Measurements from ENCODE around the gene SPRYD4.
"Not testable (repeated sequence)": the region's sequence is repeated elsewhere in the genome, so short reads cannot be mapped to it uniquely, and the experiment has no call there.

SPRYD4 gene

DNA sequence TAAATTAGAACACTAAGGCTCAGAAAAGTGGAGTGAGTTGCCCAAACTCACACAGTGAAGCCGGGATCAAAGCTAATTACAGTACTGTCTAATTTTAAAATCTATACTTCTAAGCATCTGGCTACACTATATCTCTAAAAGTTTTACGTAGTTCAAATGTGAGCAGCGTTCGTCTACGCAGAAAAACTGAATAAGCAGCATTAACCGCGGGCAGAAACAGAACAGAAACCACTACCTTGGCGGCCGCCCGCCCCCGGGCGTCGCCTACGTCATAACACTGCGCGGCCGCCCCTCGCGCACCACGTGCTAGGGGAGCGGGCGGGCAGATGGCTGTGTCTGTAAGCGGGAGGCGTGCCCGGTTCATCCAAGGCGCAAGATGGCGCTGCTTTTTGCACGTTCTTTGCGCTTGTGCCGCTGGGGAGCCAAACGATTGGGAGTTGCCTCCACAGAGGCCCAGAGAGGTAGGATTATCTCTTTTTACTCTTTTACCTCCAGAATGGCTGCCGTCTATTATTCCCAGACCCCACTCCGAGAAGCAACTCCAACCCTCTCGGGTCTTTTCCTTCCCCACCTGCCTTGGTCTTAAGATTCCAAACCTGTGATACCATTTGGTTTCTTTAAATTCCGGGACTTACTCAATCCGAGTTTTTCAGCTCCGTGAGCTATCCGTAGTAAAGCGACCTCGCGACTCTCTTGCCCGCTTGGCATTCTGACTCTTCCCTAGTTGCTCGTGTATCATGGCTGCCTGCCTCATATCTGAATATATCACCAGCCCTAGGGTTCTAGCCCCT, at the start of gene SPRYD4:
TSS of gene SPRYD4 (plus strand) at position 363 of the 791 bp plus-strand sequence. CDS start at position 377, 14 bp downstream.
- in situ Hi-C loops (cut with MboI; ENCODE audit: low sequenced_read_pairs) = no loop called here

DNA sequence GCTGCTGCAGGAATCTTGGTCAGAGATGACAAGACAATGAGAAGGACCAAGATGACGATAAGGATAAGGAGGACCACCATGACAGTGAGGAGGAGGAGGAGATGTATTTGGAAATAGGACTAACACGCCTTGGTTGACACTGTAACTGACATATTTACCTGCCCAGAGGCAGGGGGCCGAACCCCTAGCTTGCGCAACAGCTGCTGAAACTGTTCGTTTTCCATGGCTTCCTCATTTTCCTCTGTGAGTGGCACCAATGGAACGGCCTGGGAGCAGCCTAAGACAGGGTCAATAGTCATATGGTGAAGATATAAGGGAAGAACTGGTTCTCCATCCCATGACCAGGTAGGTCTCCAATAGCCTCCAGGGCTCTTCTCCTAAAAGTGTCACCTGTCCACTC, 48.0 kb upstream of the SPRYD4 start:
- in situ Hi-C loops (cut with MboI; ENCODE audit: low sequenced_read_pairs) = no loop called here

DNA sequence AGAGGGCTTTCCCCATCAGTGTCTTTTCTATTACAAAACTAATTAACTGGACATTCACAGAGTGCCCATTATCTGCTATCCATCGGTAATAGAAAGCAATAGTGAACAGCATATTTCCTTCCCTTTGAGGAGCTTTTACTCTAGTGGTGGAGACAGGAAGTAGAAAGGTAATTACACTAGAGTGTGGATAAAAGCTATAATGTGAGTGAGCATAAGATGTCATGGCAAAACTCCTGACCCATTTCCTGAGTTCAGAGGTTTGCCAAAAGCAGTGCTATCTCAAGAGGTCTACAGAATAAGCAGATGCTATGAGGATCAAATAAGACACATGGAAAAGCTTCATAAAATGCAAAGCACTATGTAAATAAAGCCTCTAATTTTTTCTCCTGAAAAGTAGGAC, 43.2 kb upstream of the SPRYD4 start:
- in situ Hi-C loops (cut with MboI; ENCODE audit: low sequenced_read_pairs) = no loop called here

DNA sequence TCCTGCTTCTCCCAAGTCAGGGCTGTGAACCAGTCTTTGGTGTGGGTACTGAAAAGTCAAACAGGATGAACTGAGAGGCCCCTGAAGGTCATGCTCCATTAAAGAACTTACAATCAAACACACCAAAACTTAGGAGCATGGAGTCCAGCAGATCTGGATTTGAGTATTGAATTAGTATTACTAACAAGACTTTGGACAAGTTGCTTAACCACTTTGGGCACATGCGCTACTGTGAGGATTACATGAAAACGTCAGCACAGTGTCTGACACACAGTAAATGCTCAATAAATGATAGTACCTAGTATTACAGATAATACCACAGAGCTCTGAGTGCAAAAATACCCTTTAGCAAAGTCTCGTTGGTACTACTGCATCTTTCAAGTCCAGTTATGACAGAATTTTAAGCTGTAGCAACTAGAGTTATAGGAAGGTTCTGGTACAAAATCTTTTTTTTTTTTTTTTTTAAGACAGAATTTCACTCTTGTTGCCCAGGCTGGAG, 42.4 kb upstream of the SPRYD4 start:
- in situ Hi-C loops (cut with MboI; ENCODE audit: low sequenced_read_pairs) = no loop called here

DNA sequence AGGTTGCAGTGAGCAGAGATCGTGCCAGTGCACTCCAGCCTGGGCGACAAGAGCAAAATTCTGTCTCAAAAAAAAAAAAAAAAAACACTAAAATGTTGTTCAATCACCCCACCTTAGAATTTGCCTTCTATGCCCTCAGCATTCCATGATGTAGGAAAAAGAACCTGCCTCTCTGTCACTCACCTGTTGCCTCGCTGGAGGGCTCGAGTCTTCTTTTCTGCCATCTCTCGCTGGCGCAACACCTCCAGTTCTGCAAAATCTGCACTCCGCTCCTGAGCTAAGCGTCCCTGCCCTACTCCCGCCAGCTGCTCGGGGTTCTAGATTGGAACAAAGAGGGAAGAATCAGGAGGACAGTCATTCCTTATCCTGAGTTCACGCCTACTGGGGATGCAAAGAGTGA, 37.1 kb upstream of the SPRYD4 start:
- in situ Hi-C loops (cut with MboI; ENCODE audit: low sequenced_read_pairs) = no loop called here

DNA sequence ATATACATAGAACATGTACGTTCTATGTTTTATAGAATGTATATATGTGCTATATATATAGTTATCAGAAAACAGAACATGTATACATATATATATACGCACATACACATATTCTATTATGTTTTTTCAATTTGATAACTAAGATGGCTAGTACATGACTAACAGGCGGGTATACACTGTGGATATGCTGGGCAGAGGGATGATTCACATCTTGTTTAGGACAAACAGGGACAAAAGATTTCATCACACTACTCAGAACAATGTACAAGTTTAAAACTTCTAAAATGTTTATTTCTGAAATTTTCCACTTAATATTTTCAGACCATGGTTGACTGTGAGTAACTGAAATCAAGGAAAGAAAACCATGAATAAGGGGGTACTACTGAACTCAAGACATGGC, 36.5 kb upstream of the SPRYD4 start:
- in situ Hi-C loops (cut with MboI; ENCODE audit: low sequenced_read_pairs) = no loop called here

DNA sequence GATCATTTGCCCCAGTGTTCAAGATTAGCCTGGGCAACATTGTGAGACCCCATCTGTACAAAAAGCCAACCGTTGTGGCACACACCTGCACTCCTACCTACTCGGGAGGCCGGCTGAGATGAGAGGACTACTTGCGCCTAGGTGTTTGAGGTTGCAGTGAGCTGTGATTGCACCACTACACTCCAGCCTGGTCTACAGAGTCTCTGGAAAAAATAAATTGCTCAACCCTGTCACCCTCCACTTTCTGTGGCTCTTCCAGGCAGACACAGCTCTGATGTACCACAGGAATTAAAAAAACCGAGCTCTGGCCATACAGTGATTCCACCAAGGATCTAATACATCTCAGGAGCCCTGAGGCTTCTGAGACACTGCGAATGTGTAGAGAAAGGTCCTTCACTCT, 33.5 kb upstream of the SPRYD4 start:
- in situ Hi-C loops (cut with MboI; ENCODE audit: low sequenced_read_pairs) = no loop called here

DNA sequence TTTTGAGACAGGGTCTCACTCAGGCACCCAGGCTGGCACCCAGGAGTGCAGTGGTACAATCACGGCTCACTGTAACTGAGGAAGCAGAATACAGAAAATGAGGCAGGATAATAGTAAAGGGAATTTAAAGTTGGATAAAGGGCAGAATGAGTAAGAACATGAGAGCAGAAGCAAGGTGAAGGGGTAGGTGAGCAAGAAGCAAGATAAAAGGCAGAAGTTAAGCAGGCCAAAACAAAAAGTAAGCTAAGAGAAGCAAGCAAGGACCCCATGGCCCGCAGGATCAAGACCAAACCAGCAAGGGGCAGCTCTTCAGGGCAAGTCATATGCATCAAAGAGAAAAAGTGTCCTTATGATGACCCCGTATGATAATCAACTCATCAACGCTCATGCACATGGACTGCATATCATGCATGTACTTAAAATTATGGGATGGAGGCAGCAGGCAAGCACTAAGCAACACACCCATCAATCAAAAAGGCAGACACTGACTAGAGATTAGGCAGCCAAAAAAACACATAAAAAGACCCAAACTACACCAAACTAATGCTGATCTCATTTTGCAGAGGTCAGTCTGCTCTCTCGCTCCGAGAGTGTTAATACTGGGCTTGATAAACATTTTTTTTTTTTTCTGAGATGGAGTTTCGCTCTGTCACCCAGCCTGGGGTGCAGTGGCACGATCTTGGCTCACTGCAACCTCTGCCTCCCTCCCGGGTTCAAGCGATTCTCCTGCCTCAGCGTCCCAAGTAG, 30.8 kb upstream of the SPRYD4 start:
- in situ Hi-C loops (cut with MboI; ENCODE audit: low sequenced_read_pairs) = no loop called here

DNA sequence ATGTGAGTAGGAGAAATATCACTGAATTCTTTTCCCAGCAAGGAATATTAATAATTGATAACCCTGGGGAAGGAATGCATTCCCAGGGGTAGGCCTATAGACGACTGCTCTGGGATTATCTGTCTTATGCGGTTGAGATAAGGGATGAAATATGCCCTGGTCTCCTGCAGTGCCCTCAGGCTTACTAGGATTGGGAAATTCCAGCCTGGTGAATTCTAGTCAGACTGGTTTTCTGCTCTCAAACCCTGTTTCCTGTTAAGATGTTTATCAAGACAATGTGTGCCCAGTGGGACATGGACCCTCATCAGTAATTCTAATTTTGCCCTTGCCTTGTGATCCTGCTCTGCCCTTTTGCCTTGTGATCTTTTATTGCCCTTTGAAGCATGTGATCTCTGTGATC, 25.2 kb upstream of the SPRYD4 start:
- in situ Hi-C loops (cut with MboI; ENCODE audit: low sequenced_read_pairs) = not testable (repeated sequence)

DNA sequence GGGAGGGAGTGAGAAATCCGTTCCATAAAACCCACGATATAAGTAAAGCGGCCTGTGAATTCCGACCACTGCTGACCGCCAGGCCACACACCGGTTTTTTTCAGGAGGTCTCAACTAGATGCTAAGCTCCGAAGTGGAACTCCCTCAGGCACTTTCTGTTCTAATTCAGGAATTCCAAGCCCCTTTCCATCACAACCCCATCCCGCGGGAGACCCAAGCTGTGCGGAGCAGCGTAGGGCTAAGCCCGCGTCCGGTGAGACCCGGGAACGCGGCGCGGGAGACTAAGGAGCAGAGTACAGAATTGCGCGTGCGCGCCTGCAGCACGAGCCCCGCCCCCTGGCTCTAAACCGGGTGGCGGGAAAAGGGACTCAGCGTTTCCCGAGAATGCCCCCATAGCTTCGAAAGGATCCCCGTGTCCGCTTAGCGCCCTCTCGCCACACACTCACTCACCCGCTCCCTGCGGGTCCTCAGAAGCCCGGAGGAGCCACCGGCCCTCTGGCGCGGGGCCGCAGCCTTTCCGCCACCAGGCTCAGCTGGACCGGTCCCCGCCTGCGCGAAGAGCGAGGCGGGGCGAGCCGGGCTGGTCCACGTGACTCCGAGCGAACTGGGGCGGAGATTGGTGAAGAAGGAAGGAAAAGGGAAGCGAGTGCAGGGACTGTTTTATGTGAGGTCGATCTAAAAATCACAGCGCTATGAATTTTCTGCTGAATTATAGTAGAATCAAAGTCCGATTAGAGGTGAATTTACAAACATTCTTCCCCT, 19.3 kb upstream of the SPRYD4 start, which contains the start of gene TIMELESS:
TSS of gene TIMELESS (minus strand) at position 567 of the 762 bp plus-strand sequence. CDS start 15,256 bp downstream, outside the sequence.
- in situ Hi-C loops (cut with MboI; ENCODE audit: low sequenced_read_pairs) = no loop called here

DNA sequence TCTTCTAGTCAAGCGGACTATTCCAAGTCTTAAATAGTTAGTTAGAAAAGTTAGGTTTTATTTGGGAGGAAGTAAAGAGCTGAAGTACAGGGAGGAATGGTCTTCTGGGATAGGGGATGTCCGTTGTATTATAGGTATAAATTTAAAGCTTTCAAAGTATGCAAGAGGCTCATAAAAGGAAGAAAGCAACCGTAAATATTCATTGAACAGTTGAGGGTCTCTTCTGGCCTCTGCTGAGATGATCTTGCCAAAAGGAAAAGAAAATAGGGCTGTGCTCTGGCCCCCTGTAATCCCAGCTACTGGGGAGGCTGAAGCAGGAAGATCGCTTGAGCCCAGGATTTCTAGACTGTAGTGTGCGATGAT, 18.8 kb upstream of the SPRYD4 start:
- in situ Hi-C loops (cut with MboI; ENCODE audit: low sequenced_read_pairs) = no loop called here

DNA sequence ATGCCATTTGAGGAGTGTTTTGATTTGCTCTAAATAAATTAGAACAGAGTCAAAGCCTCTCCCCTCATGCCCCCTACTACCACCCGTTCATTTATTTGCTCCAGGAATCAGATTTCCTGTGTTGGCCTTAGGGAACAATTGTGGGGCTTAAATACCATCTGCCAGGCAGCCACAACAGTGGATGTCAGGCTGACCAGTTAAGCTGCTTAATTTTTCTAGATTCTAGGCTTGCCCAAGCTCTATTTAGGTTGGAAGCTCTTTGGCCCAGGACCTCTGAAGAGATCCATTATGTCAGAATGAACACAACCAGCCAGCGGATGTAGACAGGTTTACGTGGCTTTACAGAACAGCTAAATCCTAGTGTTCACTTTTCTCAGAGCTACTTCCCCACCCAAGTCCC, 18.1 kb upstream of the SPRYD4 start:
- in situ Hi-C loops (cut with MboI; ENCODE audit: low sequenced_read_pairs) = no loop called here

DNA sequence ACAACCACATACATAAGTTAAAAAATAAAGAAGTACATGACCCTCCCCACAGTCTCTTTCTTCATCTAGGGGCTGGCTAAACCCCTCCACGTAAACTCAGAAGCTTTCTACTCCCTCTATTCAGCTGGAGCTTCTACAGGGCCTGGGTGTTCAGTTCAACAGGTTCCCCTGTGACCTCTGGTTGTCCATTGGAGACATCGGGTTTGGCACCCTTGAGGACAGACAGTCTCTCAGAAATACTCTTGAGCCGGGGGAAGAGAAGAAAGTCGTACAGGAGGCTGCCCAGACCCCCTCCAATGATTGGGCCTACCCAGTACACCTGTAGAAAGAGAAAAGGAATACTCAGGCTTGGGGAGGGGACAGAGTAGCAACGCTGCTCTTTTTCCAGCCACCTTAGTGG, 17.2 kb upstream of the SPRYD4 start:
- in situ Hi-C loops (cut with MboI; ENCODE audit: low sequenced_read_pairs) = no loop called here

DNA sequence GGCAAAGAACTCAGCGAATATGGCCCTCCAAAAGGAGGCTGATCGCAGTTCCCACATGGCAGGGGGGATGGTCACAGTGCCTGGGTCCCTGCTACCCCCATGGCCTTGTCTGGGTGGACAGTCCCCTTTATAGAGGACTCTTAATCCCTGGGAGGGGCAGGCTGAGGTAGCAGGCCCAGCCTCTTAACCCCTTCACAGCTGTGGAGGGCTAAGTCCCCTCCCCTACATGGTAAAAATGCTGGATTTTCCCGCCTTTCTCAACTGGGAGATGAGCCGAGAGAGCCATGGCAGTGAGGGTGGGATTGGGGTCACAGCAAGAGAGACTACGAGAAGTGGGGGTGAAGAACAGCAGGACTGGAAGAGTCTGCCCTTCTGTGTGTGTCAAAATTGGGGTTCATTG, 13.8 kb upstream of the SPRYD4 start, which contains the start of gene MIP:
TSS of gene MIP (minus strand) at position 101 of the 400 bp plus-strand sequence. CDS start at position 57, 44 bp downstream.
- in situ Hi-C loops (cut with MboI; ENCODE audit: low sequenced_read_pairs) = no loop called here

DNA sequence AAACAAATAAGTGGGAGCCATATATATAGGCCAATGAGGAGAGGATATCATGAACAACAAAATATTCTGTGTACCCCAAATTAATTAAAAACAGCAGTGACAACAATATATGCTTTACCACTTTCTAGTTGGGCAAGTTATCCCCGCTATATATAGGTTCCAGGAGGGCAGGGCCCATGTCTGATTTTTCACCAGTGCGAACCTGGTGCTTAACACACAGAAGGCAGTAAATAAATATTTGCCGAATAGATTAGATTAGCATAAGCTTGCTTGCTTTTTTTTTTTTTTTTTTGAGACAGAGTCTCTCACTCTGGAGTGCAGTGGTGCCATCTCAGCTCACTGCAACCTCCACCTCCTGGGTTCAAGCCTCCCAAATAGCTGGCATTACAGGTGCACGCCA, 10.6 kb upstream of the SPRYD4 start:
- in situ Hi-C loops (cut with MboI; ENCODE audit: low sequenced_read_pairs) = no loop called here

DNA sequence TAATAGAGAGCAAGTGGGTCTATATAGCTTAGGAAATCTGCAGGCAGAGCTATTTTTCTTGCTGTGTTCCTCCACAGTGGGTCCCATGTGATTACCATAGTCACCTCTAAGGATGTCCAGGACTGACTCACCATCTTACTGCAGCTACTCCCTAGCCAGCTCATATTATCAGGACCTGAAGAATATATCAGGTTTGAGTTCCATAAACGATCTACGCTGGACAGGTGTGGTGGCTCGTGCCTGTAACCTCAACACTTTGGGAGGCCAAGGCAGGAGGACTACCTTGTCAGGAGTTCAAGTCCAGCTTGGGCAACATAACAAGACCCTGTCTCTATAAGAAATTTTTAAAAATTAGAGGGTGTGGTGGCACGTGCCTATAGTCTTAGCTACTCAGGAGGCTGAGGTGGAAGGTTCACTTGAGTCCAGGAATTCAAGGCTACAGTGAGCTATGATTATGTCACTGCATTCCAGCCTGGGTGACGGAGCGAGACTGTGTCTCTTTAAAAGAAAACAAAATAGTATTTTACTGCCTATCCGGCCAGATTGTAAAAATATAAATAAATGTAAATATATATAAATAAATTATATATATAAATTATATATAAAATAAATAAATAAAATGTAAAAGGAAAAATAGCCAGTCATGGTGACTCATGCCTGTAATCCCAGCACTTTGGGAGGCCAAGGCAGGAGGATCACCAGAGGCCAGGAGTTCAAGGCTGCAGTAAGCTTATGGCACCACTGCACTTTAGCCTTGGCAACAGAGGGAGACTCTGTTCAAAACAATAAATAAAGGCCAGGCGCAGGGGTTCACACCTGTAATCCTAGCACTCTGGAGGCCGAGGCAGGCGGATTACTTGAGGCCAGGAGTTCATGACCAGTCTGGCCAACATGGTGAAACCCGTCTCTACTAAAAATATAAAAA, 6.9 kb upstream of the SPRYD4 start:
- in situ Hi-C loops (cut with MboI; ENCODE audit: low sequenced_read_pairs) = no loop called here

DNA sequence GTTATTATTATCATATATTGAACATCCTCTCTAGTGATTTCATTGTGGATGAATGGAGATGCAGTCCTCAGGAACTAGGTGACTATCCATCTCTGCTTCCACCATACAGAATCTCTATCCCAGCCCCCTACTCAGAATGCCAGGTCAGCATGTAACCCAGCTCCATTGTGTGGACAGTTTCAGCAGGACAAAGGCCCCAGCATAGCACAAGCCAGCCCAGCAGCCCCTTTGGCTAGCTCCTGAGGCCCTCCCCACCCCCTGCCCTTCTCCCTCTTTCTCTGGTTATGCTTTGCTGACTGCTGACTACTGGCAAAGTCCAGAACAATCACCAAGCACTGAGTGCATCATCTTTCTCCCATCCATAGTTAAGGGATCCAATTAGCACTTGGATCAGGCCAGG, 5.8 kb upstream of the SPRYD4 start:
- in situ Hi-C loops (cut with MboI; ENCODE audit: low sequenced_read_pairs) = no loop called here

DNA sequence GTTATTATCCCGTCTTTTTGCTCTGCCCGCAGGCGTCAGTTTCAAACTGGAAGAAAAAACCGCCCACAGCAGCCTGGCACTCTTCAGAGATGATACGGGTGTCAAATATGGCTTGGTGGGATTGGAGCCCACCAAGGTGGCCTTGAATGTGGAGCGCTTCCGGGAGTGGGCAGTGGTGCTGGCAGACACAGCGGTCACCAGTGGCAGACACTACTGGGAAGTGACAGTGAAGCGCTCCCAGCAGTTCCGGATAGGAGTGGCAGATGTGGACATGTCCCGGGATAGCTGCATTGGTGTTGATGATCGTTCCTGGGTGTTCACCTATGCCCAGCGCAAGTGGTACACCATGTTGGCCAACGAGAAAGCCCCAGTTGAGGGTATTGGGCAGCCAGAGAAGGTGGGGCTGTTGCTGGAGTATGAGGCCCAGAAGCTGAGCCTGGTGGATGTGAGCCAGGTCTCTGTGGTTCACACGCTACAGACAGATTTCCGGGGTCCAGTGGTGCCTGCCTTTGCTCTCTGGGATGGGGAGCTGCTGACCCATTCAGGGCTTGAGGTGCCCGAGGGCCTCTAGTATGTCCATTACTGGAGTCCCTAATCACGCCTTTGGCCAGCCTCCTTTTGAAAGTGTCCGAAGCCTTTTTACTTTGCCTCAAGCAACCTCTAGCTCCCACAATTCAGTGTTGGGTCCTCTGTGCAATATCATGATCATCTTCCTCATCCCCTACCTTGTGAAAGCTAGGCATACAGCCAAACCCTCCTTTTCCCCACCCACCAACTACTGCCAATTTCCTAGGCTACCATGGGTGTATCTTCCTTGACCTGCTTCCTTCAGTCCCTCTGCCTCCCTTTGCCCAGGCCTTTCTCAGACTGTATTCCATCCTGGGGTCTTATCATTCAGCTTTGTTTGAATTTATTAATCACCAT, 891 bp downstream of the SPRYD4 start:
- in situ Hi-C loops (cut with MboI; ENCODE audit: low sequenced_read_pairs) = no loop called here

DNA sequence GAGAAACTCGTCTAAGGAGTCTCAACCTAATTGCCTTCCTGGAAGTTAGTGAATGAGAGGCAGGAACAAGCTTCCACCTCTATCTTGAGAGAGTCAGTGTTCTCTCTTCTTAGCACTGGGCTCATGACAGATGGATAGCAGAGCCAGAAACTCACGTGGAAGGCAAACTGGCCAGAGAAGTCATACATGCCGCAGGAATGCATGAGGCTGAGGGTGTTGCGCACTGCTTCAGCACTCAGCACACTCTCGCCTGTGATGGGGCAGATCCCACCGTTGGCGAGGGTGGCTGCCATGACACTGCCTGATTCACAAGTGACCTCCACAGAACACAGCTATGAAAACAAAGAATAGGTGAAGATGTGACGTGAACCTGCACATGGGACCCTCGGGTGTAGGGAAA, 6.0 kb downstream of the SPRYD4 start:
- in situ Hi-C loops (cut with MboI; ENCODE audit: low sequenced_read_pairs) = no loop called here

Data from HL-60/S4 treated with phorbol 12-myristate 13-acetate at 8.2 ng/mL for 4 days and 3 days (cell line).